Measurements from ENCODE around the gene EEFSEC. TPM values are rescaled to one million over a fixed set of nuclear protein-coding genes. Genes with fewer than 3 reads are reported as not detected.

The EEFSEC gene
- total and polyA plus RNA-seq, 4 donors: 9.8 to 20.1 (median 11.6) TPM

GRCh38 chr3:128287216-128287615 lies 133.9 kb downstream of the EEFSEC start:
- Histone ChIP-seq H3K9me3 (ENCODE audit: control insufficient read depth in 4 of 4, insufficient read depth in 3 of 4, low read length in 3 of 4) (no peaks in the 10 kb centered on the region), H3K9ac (ENCODE audit: insufficient read depth in 1 of 2, low read length in 2 of 2) (no peak overlapping the region), H3K27ac (ENCODE audit: low read depth in 1 of 2, low read length in 1 of 2) (no peak overlapping the region), H3K27me3 (ENCODE audit: control insufficient read depth in 3 of 3, insufficient read depth in 3 of 3, low read length in 2 of 3) (no peaks in the 10 kb centered on the region), H3K36me3 (ENCODE audit: control insufficient read depth in 4 of 4, insufficient read depth in 4 of 4, low read length in 4 of 4) (peaks cover 0 to 3% (median under 1%) of the 10 kb centered on the region in 4 donors), H3K4me1 (ENCODE audit: control insufficient read depth in 5 of 5, insufficient read depth in 5 of 5, low read length in 5 of 5) (peaks cover 0 to 20% (median 9%) of the 10 kb centered on the region in 5 donors), H3K4me3 (no peak overlapping the region)
- no peak for ATAC-seq (ENCODE audit: insufficient read depth, low FRiP score)
- TF ChIP-seq CTCF (IDR thresholded peaks at IDR 0.05; ENCODE audit: control extremely low read depth, extremely low read depth): no peak
- no peak for DNase-seq
- 95 to 98% methylated on average over 2 of the region's 2 CpGs for WGBS, 2 donors

GRCh38 chr3:128289534-128289933 lies 136.3 kb downstream of the EEFSEC start:
- no peak for TF ChIP-seq CTCF (IDR thresholded peaks at IDR 0.05; ENCODE audit: control extremely low read depth, extremely low read depth)

GRCh38 chr3:128290484-128290883 lies 137.2 kb downstream of the EEFSEC start:
- 95 to 96% methylated on average over 3 of the region's 3 CpGs for WGBS, 2 donors
- Histone ChIP-seq H3K27me3 (ENCODE audit: control insufficient read depth in 3 of 3, insufficient read depth in 3 of 3, low read length in 2 of 3) (no peaks in the 10 kb centered on the region), H3K4me1 (ENCODE audit: control insufficient read depth in 5 of 5, insufficient read depth in 5 of 5, low read length in 5 of 5) (peaks cover 0 to 4% (median 0%) of the 10 kb centered on the region in 5 donors), H3K36me3 (ENCODE audit: control insufficient read depth in 4 of 4, insufficient read depth in 4 of 4, low read length in 4 of 4) (peaks cover 0 to 3% (median 0%) of the 10 kb centered on the region in 4 donors), H3K9ac (ENCODE audit: insufficient read depth in 1 of 2, low read length in 2 of 2) (no peak overlapping the region), H3K9me3 (ENCODE audit: control insufficient read depth in 4 of 4, insufficient read depth in 3 of 4, low read length in 3 of 4) (no peaks in the 10 kb centered on the region), H3K4me3 (no peak overlapping the region), H3K27ac (ENCODE audit: low read depth in 1 of 2, low read length in 1 of 2) (no peak overlapping the region)
- no peak for TF ChIP-seq CTCF (IDR thresholded peaks at IDR 0.05; ENCODE audit: control extremely low read depth, extremely low read depth)
- ATAC-seq (ENCODE audit: insufficient read depth, low FRiP score) (no peak), DNase-seq (no peak)

More at GRCh38 chr3:128289534-128289933, 136.3 kb downstream of the EEFSEC start:
- Histone ChIP-seq H3K4me1 (ENCODE audit: control insufficient read depth in 5 of 5, insufficient read depth in 5 of 5, low read length in 5 of 5) (peaks cover 0 to 4% (median 0%) of the 10 kb centered on the region in 5 donors), H3K27me3 (ENCODE audit: control insufficient read depth in 3 of 3, insufficient read depth in 3 of 3, low read length in 2 of 3) (no peaks in the 10 kb centered on the region), H3K9ac (ENCODE audit: insufficient read depth in 1 of 2, low read length in 2 of 2) (no peak overlapping the region), H3K27ac (ENCODE audit: low read depth in 1 of 2, low read length in 1 of 2) (no peak overlapping the region), H3K9me3 (ENCODE audit: control insufficient read depth in 4 of 4, insufficient read depth in 3 of 4, low read length in 3 of 4) (no peaks in the 10 kb centered on the region), H3K36me3 (ENCODE audit: control insufficient read depth in 4 of 4, insufficient read depth in 4 of 4, low read length in 4 of 4) (peaks cover 0 to 3% (median 0%) of the 10 kb centered on the region in 4 donors), H3K4me3 (no peak overlapping the region)
- ATAC-seq (ENCODE audit: insufficient read depth, low FRiP score) (no peak), DNase-seq (no peak)
- 95 to 100% methylated on average over 1 of the region's 1 CpG for WGBS, 2 donors

- ATAC-seq (ENCODE audit: insufficient read depth, low FRiP score) (no peak), DNase-seq (no peak)
- no peaks in the 10 kb centered on the region for H3K9me3 ChIP-seq (ENCODE audit: control insufficient read depth in 4 of 4, insufficient read depth in 3 of 4, low read length in 3 of 4)
- H3K27me3 ChIP-seq (ENCODE audit: control insufficient read depth in 3 of 3, insufficient read depth in 3 of 3, low read length in 2 of 3): no peaks in the 10 kb centered on the region
- H3K27ac ChIP-seq (ENCODE audit: low read depth in 1 of 2, low read length in 1 of 2): peak overlapping the region in 1 of 2 donors; percentile 70
- H3K4me3 ChIP-seq: no peak overlapping the region
- WGBS, 2 donors: 90 to 100% methylated on average over 1 of the region's 1 CpG
- H3K9ac ChIP-seq (ENCODE audit: insufficient read depth in 1 of 2, low read length in 2 of 2): no peak overlapping the region
- no peak for TF ChIP-seq CTCF (IDR thresholded peaks at IDR 0.05; ENCODE audit: control extremely low read depth, extremely low read depth)
- H3K4me1 ChIP-seq (ENCODE audit: control insufficient read depth in 5 of 5, insufficient read depth in 5 of 5, low read length in 5 of 5): peaks cover 0 to 7% (median 0%) of the 10 kb centered on the region in 5 donors
- peaks cover 0 to 3% (median 0%) of the 10 kb centered on the region in 4 donors for H3K36me3 ChIP-seq (ENCODE audit: control insufficient read depth in 4 of 4, insufficient read depth in 4 of 4, low read length in 4 of 4)
Measured at GRCh38 chr3:128293930-128294329, 140.6 kb downstream of the EEFSEC start.

Data from lung (tissue), 12 donors.